Right renal pelvis (tissue), 4 donors: Measurements from ENCODE around the gene MYLK4. TPM values are rescaled to one million over a fixed set of nuclear protein-coding genes. Genes with fewer than 3 reads are reported as not detected.

Experiments used
- DNase-seq, 4 donors: peaks; one replicate each; pipeline ENCODE4 v3.0.0-alpha.2; 2013; ENCODE audit warnings: low read depth in 4 of 4, low spot score in 3 of 4, missing footprints in 1 of 4
- polyA plus RNA-seq, 4 donors: library from polyadenylated mRNA; unstranded; fragments of 120-200 nt; gene quantifications; one replicate each; pipeline ENCODE4 v1.2.1, GENCODE V29; 2013; ENCODE audit not compliant: insufficient read length in 4 of 4

Gene MYLK4
- polyA plus RNA-seq, 4 donors: 0.87 to 2.0 (median 1.3) TPM

GRCh38 chr6:2636672-2637071 lies 114.0 kb downstream of the MYLK4 start:
- no peak for DNase-seq

DNA sequence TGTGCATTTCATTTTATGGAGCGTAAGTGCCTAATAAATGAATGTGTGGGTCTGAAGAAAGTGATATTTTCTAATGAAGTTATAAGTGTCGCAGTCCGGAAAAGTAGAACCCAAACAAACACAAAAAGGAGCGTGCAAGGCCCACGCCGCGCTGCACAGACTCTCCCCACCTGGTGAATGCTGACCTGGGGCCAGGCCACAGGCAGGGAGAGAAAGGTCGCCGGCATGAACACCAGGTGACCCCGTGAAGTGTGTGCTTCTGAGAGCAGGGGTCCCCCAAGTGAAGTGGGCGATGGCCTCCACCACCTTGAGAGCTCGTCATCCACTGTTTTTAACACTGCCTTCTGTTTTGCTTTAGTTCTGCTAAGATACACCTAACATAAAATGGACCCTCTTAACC lies 114.8 kb downstream of the MYLK4 start:
- DNase-seq: no peak

DNA sequence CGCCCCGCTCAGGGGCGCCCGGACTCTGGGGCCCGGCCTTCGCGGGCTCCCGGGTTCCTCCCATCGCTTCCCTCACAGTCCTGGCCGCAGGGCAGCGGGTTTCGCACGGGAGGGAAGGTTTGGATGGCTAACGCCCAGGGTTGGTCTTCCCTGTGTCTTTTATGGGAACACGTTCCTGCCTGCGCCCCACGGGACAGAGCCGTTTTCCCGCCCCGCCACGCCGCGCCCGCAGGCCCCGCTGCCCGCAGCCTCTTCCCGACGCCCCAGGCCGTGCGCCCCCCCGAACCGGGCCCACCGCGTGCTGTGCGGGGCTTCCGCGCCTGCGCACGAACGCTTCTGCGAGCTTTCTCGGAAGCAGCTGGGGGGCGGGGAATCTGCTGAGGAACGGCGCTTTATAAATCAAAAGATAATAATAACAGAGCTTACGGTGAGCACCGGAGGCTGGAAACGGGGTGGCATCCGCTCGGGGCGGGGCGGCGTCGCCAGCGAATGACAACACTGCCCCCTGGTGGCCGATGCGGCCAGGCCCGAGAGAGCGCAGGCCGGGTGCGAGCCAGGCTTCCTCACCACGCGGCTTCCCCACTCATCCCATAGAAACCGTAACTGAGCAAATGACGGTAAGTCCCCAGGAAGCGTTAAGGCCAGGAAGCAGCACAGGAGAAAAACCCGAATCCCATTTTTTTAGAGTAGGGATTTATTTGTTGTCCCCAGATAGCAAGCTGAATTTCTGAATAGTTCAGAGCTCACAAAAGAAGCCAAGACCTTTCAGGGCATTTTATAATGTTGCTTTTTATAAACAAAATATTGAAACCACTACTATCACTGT lies 116.4 kb downstream of the MYLK4 start:
- DNase-seq: peak; percentile 74 to 82 (median 78)

DNA sequence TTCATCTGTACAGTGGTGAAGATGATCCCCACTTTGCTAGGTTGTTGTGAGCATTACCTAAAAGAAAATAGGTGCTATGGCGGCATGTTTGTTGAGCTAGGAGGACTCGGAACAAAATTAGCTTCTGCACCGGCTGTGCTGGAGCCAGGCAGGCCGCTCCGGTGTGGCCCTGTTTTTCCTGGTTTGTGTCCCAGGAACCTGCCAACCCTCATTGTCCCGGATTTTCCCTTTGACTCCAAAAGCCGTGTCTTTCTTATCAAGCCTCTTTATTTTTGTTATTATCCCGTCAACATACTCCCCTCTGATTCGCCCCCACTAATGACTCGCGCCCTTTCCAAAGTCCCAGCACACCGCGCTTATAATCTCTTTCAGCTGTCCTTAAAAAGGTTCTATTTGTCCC lies 117.0 kb downstream of the MYLK4 start:
- DNase-seq: peak in 1 of 4 donors; percentile 10

DNA sequence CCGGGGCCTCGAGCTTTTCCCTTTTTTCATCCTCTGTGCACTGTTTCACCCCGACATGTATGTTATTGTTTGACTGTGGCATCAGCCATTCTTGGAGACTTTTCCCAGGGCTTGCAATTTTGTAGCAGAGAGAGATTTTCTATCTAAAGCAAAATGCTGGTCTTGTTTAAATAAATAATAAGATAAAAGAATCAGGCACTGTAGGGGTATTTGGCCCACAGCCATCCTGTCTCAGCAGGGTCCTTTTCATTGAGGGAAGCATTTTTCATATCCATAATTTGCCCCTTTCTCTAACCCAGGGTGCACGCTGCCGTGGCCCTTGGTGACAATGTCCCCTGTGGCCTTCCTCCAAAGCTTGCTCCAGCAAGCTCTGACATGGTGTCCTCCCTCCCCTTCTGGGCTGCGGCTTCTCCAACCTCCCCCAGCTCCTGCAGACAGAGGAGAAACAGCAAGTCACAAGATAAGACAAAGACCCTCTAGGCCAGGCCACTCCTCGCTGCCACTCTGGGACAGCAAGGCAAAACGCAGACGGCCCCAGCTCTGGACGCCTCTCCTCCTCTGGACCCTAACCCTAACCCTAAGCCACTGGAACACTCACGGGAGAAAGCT lies 117.6 kb downstream of the MYLK4 start:
- DNase-seq: no peak

- no peak for DNase-seq
Observed at GRCh38 chr6:2632368-2632767, 118.4 kb downstream of the MYLK4 start.

DNA sequence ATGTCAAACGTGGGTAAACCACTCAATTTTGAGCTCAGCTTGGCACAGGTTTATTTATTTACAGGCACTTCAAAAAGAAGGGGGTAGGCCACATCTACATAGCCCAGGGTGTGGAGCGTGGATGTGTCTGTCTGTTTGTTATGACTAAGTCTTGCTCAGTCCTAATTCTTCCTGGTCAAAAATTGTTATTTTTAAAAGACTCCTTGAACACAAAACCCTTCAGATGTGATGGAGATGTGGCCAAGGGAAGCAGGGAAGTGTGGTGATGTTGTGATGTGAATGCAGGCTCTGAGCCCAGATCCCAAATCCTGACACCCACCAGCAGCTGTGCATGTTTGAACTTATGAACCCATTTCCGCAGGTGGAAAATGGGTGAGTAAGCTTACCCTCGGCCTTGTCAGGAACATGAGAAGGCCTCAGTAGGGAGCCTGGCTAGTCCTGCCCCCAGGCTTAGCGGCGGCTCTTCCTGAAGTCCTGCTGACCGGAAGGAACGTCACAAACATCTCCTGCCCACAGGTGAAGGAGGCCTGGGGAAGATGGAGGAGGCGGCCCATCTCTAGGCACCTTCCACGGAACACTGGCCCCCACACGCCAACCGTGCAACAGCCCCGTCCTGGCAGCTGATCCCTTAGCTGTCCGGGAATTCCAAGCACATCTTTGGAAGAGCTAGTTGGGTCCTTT lies 119.7 kb downstream of the MYLK4 start:
- DNase-seq: no peak

GRCh38 chr6:2630359-2630758 lies 120.4 kb downstream of the MYLK4 start:
- no peak for DNase-seq

DNA sequence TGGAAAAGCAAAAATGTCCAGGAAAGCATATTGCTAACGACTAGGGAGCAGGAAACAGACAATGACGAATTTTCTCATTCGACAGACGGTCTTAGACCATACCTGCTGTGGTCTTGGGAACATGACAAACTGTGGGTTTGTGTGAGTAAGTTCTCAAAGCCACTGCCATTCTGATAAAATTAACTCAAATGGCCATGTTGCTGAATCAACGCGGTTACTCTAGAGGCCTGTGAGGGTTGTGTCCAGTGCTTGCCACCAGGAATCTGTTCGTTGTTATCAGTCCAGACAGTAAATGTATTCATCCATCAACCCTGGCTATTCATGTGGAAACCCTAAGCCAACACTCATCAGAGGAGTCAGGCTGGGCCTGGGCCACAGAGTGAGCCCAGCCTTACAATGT lies 124.3 kb downstream of the MYLK4 start:
- no peak for DNase-seq

DNA sequence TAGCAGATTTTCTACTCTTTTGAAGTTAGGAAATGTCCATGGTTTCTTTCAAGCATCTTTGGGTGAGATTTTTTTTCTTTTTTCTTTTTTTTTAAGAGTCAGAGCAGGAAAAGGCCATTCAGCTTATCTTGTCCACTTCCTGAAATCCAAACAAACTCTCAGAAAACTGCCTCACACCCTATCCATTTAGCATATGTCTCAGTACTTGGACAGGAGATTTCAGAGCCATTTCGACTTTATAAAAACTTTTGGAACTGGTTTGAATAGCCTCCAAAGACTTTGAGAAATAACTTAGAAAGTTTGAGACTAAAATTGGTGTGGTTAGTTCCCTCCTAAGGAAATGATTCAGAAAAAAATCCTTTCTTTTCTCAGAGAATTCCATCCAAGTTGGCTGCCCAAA lies 125.1 kb downstream of the MYLK4 start:
- DNase-seq: no peak

DNA sequence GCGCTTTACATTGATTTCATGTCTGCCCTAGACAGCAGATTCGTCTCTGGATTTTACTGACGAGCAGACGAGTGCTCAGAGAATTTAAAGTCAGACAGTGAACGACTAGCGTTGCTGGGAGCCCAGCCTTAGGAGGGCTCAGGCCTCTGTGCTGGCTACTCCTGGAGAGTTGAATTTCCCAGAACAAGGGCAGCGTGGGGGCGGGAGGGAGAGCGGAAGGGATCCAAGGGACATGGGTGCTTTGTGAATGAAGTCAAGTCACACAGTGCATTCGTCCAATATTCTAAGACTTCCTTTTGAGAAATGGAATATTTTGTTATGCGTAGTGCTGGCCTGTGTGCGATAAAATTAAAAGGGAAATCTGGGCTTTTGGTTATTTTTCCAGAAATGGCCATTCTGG lies 126.5 kb downstream of the MYLK4 start:
- no peak for DNase-seq

- no peak for DNase-seq
Observed at GRCh38 chr6:2623295-2623694, 127.4 kb downstream of the MYLK4 start.

- no peak for DNase-seq
Observed at GRCh38 chr6:2622671-2623070, 128.1 kb downstream of the MYLK4 start.

GRCh38 chr6:2619651-2620050 lies 131.1 kb downstream of the MYLK4 start:
- DNase-seq: no peak

DNA sequence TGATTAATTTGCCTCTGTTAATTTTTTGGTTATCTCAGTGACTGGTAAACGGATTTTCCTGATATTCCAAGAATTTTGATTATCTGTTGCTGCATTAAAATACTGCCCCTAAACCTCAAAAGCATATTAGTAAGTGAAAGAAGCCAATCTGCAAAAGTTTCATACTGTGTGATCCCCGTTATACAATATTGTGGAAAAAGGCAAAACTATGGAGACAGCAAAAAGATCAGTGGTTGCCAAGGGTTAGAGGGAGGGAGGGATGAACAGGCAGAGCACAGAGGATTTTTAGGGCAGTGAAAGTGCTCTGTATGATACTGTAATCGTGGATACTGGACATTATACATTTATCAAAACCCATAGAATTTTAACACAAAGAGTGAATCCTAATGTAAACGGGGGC lies 133.0 kb downstream of the MYLK4 start:
- DNase-seq: no peak

- no peak for DNase-seq
Observed at GRCh38 chr6:2616811-2617210, 133.9 kb downstream of the MYLK4 start.

GRCh38 chr6:2615251-2615650 lies 135.5 kb downstream of the MYLK4 start:
- DNase-seq: no peak

DNA sequence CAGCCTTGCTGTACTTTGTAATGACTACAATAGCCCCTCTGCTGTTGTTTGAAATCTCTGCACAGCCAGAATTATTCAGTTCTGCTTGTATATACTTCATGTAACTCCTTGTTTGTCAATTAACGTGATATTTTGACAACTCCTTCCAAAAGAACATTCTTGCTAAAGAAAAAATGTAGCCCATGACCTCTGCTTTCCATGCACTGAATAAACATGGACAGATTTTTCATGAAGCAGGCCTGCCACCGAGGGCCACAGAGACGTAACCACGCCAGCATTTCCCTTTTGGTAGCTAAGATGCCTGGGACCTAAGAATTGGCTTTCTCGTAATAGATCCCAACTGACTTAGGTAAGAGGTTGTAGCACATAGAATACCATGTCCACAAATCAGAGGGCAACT lies 135.9 kb downstream of the MYLK4 start:
- DNase-seq: no peak

- DNase-seq: no peak
Observed at GRCh38 chr6:2614155-2614554, 136.6 kb downstream of the MYLK4 start.
